Progenitor cell of endocrine pancreas (in vitro differentiated cells): ENCODE data around the gene MME. TPM values are rescaled to one million over a fixed set of nuclear protein-coding genes. Genes with fewer than 3 reads are reported as not detected.

Experiments
- DNase-seq: peaks from one replicate; pipeline ENCODE4 v3.0.0; 2021; ENCODE audit warnings: low spot score; ENCODE audit not compliant: unreplicated experiment
- H3K27ac Mint-ChIP-seq: 2 replicates; pipeline ENCODE4 v1.8.0; 2021; ENCODE audit warnings: mild to moderate bottlenecking, moderate library complexity, mixed read lengths
- H3K27me3 Mint-ChIP-seq: 2 replicates; pipeline ENCODE4 v1.8.0; 2021; ENCODE audit warnings: mixed read lengths
- H3K36me3 Mint-ChIP-seq: 2 replicates; pipeline ENCODE4 v1.8.0; 2022; ENCODE audit warnings: mixed read lengths; ENCODE audit not compliant: insufficient read depth
- H3K4me1 Mint-ChIP-seq: 2 replicates; pipeline ENCODE4 v1.8.0; 2021; ENCODE audit warnings: low read depth, mixed read lengths
- H3K4me3 Mint-ChIP-seq: 2 replicates; pipeline ENCODE4 v1.8.0; 2021; ENCODE audit warnings: low read depth, mild to moderate bottlenecking, moderate library complexity, mixed read lengths
- H3K9me3 Mint-ChIP-seq: 2 replicates; pipeline ENCODE4 v1.8.0; 2021; ENCODE audit warnings: low read depth, mixed read lengths
- total RNA-seq: library from RNA; stranded (reverse); gene quantifications from 2 replicates; pipeline ENCODE4 v1.2.1, GENCODE V29; 2021
- TF ChIP-seq, protein P1 (sequence below): fragments of 200-600 bp; sonication (generic); IDR thresholded peaks from one replicate; pipeline ENCODE4 v1.5.0; 2021; ENCODE audit warnings: antibody characterized with exemption, mild to moderate bottlenecking; ENCODE audit not compliant: unreplicated experiment

MME gene
- total RNA-seq, 1 donor from 2014 or later = 0.93 TPM

DNA sequence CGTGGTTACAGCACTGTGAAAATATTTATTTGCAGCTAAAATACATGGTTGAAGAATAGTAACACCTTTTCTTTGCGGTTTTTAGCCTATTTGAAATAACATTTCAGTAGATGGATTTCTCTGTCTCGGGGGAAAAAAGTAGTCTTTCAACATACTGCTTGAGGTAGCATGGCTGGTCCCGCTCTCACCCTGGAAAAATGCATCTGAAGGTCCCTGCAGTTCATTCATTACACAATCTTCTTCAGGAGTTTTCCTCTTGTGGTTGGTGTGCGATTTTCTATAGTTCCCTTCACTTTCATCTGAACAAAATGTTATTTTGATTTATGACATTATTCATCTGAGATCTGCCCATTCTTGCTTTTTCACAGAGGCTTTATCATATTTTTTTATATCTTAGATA lies 137.5 kb downstream of the MME start:
- Mint-ChIP-seq H3K4me3 (no peak overlapping the region), H3K36me3 (peaks cover 4% of the 10 kb centered on the region), H3K27me3 (no peaks in the 10 kb centered on the region), H3K9me3 (peaks cover 16% of the 10 kb centered on the region), H3K27ac (no peak overlapping the region), H3K4me1 (no peaks in the 10 kb centered on the region)
- TF ChIP-seq, protein P1, sequence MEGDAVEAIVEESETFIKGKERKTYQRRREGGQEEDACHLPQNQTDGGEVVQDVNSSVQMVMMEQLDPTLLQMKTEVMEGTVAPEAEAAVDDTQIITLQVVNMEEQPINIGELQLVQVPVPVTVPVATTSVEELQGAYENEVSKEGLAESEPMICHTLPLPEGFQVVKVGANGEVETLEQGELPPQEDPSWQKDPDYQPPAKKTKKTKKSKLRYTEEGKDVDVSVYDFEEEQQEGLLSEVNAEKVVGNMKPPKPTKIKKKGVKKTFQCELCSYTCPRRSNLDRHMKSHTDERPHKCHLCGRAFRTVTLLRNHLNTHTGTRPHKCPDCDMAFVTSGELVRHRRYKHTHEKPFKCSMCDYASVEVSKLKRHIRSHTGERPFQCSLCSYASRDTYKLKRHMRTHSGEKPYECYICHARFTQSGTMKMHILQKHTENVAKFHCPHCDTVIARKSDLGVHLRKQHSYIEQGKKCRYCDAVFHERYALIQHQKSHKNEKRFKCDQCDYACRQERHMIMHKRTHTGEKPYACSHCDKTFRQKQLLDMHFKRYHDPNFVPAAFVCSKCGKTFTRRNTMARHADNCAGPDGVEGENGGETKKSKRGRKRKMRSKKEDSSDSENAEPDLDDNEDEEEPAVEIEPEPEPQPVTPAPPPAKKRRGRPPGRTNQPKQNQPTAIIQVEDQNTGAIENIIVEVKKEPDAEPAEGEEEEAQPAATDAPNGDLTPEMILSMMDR = no peak
- DNase-seq = no peak

DNA sequence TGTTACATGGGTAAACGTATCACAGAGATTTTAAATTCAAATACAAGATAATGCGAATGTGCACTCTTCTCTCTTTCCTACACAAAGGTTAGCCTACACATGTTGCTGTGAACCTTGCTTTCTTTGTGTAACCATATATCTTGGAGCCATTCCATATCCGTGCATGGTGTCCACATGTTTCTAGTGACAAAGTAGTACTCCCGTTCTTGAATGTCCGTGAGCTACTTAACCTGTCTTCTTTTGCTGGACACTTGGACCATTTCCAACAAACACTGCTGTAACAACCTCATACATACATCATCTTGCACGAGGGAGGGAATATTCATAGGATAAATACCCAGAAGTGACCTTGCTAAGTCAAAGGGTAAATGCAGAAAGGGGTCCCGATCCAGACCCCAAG lies 138.3 kb downstream of the MME start:
- TF ChIP-seq, protein P1 = no peak
- Mint-ChIP-seq H3K9me3 (peaks cover 19% of the 10 kb centered on the region), H3K4me1 (peaks cover 3% of the 10 kb centered on the region), H3K4me3 (no peak overlapping the region), H3K27ac (no peak overlapping the region), H3K36me3 (peaks cover 4% of the 10 kb centered on the region), H3K27me3 (no peaks in the 10 kb centered on the region)
- DNase-seq = no peak

DNA sequence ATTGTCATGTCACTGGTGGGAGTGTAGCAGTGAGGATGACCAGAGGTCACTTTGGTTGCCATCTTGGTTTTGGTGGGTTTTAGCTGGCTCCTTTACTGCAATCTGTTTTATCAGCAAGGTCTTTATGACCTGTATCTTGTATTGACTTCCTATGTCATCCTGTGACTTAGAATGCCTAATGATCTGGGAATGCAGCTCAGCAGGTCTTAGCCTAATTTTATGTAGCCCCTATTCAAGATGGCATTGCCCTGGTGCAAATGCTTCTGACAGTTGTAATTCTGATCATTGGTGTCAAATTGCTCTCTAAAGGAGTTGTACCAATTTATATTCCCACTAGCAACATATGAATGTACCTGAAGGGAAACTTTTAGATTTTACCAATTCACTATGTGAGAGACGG lies 139.0 kb downstream of the MME start:
- H3K9me3 Mint-ChIP-seq = peaks cover 19% of the 10 kb centered on the region
- no peak overlapping the region for H3K4me3 Mint-ChIP-seq
- H3K36me3 Mint-ChIP-seq = peaks cover 4% of the 10 kb centered on the region
- DNase-seq = no peak
- TF ChIP-seq, protein P1 = no peak
- no peaks in the 10 kb centered on the region for H3K27me3 Mint-ChIP-seq
- H3K4me1 Mint-ChIP-seq = peaks cover 3% of the 10 kb centered on the region
- H3K27ac Mint-ChIP-seq = no peak overlapping the region

DNA sequence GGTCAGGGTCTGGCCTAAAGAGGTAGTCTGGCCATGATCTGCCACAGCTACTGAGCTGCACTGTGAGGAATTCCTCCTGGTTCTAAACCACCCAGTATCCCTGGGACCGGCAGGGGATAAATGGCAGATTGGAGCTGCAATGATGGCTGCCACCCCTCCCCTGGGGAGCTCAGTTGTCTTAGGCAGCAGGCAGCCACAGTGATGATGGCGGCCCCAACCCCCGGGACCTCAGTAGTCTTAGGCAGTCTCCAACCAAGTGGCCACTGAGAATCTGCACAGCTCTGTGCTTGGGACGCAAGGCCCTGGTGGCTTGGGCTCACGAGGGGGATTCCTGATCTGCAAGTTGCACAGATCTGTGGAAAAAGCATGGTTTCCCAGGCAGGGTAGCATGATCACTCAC lies 145.3 kb downstream of the MME start:
- no peaks in the 10 kb centered on the region for H3K27me3 Mint-ChIP-seq
- no peak overlapping the region for H3K27ac Mint-ChIP-seq
- peaks cover 3% of the 10 kb centered on the region for H3K4me1 Mint-ChIP-seq
- DNase-seq = no peak
- H3K4me3 Mint-ChIP-seq = no peak overlapping the region
- TF ChIP-seq, protein P1 = no peak
- peaks cover 12% of the 10 kb centered on the region for H3K9me3 Mint-ChIP-seq
- H3K36me3 Mint-ChIP-seq = peaks cover 4% of the 10 kb centered on the region

DNA sequence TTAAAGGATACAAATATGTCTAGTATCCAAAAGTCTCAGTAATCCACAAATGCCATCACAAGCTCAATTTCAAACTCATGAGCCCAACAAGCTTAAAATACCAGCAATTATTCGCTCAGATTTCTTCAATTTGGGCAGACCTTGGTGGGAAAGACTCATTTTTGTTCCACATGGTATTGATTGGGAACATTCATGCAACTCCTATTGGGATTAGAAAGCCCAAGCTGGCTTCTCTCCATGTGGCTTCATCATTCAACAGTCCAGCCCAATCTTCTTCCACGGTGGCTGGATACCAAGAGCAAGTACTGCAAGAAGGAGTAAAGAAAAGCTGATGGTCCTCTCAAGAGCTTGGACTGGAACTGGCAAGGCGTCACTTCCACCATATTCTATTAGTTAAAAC lies 147.0 kb downstream of the MME start:
- DNase-seq = no peak
- no peak overlapping the region for H3K27ac Mint-ChIP-seq
- H3K4me3 Mint-ChIP-seq = no peak overlapping the region
- peaks cover 3% of the 10 kb centered on the region for H3K4me1 Mint-ChIP-seq
- no peaks in the 10 kb centered on the region for H3K36me3 Mint-ChIP-seq
- TF ChIP-seq, protein P1 = no peak
- H3K27me3 Mint-ChIP-seq = no peaks in the 10 kb centered on the region
- peaks cover 3% of the 10 kb centered on the region for H3K9me3 Mint-ChIP-seq

DNA sequence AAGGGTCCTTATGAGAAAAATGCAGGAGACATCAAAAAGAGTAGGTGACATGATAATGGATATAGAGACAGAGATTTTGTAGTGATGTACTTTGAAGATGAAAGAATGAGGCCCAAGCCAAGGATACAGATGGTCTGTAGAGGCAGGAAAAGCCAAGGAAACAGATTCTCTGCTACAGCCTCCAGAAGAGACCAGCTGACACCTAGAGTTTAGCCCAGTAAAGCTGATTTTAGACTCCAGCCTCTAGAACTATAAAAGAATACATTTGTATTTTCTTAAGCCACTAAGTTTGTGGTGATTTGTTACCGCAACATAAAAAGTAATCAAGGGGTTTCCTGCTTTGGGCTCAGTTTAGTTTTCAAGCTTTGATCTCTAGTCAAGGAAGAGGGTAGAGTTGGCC lies 148.6 kb downstream of the MME start:
- Mint-ChIP-seq H3K9me3 (no peaks in the 10 kb centered on the region), H3K27me3 (no peaks in the 10 kb centered on the region), H3K4me1 (no peaks in the 10 kb centered on the region), H3K27ac (no peak overlapping the region), H3K4me3 (no peak overlapping the region), H3K36me3 (no peaks in the 10 kb centered on the region)
- DNase-seq = no peak
- TF ChIP-seq, protein P1 = no peak
